Thyroid gland (tissue), 4 donors: ENCODE data around the gene EML4. TPM values are rescaled to one million over a fixed set of nuclear protein-coding genes. Genes with fewer than 3 reads are reported as not detected.
"Not testable (repeated sequence)": the region's sequence is repeated elsewhere in the genome, so short reads cannot be mapped to it uniquely, and the experiment has no call there.

Experiments
- DNase-seq, 2 donors: peaks; one replicate each; pipeline ENCODE4 v3.0.0-alpha.2; 2019
- H3K27ac ChIP-seq, 3 donors: fragments of 200-600 bp; sonication (generic); 1 replicate in 2 of 3; 2 replicates in 1 of 3; pipeline ENCODE4 v1.5.1; 2016 to 2019; ENCODE audit warnings: mild to moderate bottlenecking in 1 of 3, moderate library complexity in 1 of 3
- H3K27me3 ChIP-seq: fragments of 200-600 bp; sonication (generic); one replicate; pipeline ENCODE4 v1.5.1; 2019
- H3K36me3 ChIP-seq, 2 donors: fragments of 200-600 bp; sonication (generic); one replicate each; pipeline ENCODE4 v1.5.1; 2016 to 2019
- H3K4me1 ChIP-seq, 2 donors: fragments of 200-600 bp; sonication (generic); one replicate each; pipeline ENCODE4 v1.5.1; 2017 to 2019
- H3K4me3 ChIP-seq, 3 donors: fragments of 200-600 bp; sonication (generic); replicated peaks in 1 of 3; 1 replicate in 2 of 3; 2 replicates in 1 of 3; pipeline ENCODE4 v1.5.1; 2016; ENCODE audit warnings: mild to moderate bottlenecking in 1 of 3
- H3K9me3 ChIP-seq: fragments of 200-600 bp; sonication (generic); one replicate; pipeline ENCODE4 v1.5.1; 2017
- POLR2A ChIP-seq, 2 donors: fragments of 450-650 bp; IDR thresholded peaks; one replicate each; pipeline ENCODE4 v1.6.1; 2017; ENCODE audit warnings: antibody characterized with exemption in 2 of 2, mild to moderate bottlenecking in 2 of 2, moderate library complexity in 1 of 2
- WGBS, 2 donors: methylation state at CpG; one replicate each; pipeline ENCODE4 v1.1.5; 2017; 5-methylcytosine and 5-hydroxymethylcytosine counted together
- intact Hi-C: fragments of 100-400 bp; cut with DNase I; formaldehyde crosslinking; loops from one replicate; pipeline ENCODE4 v1.15.1; 2023
- total RNA-seq, 4 donors: library from RNA; depleted of rRNA; stranded (reverse); fragments of >200 nt; gene quantifications; one replicate each; pipeline ENCODE4 v1.2.3, GENCODE V29; 2016
- TF ChIP-seq, protein P1 (sequence below), 6 experiments: fragments of 200-600 bp in 3 of 6; fragments of 450-650 bp in 3 of 6; sonication (generic) in 3 of 6; IDR thresholded peaks; one replicate each; pipeline ENCODE4 v1.5.1; 2016 to 2019; ENCODE audit warnings: antibody characterized with exemption in 6 of 6, mild to moderate bottlenecking in 2 of 6, inconsistent platforms in 1 of 6, moderate library complexity in 1 of 6

The EML4 gene
- total RNA-seq, 4 donors from 2014 or later, result 52.5 to 67.2 (median 64.7) TPM

DNA sequence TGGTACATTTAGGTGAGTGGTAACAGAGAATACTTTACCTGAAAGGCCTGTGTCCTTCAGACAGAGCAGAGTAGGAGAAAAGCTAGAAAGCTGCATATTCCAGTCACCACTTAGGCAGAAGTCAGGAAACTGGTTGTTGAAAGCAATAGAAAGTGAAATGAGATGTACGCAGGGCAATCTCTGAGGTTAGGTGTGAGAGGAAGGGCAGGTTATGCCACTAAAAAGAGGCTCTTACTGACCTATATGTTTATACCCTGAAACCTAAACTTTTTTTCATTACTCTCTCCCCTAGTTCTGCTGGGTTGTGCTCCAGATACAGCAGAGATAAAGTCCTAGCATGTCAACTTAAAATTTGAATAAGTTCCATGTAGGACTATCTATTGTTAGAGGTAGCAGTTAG, 98.4 kb downstream of the EML4 start:
- Histone ChIP-seq H3K27me3 (no peaks in the 10 kb centered on the region), H3K9me3 (no peaks in the 10 kb centered on the region), H3K4me1 (peaks cover 0 to 5% of the 10 kb centered on the region in 2 donors), H3K4me3 (no peak overlapping the region), H3K27ac (no peak overlapping the region), H3K36me3 (no peaks in the 10 kb centered on the region)
- TF ChIP-seq, protein P1, sequence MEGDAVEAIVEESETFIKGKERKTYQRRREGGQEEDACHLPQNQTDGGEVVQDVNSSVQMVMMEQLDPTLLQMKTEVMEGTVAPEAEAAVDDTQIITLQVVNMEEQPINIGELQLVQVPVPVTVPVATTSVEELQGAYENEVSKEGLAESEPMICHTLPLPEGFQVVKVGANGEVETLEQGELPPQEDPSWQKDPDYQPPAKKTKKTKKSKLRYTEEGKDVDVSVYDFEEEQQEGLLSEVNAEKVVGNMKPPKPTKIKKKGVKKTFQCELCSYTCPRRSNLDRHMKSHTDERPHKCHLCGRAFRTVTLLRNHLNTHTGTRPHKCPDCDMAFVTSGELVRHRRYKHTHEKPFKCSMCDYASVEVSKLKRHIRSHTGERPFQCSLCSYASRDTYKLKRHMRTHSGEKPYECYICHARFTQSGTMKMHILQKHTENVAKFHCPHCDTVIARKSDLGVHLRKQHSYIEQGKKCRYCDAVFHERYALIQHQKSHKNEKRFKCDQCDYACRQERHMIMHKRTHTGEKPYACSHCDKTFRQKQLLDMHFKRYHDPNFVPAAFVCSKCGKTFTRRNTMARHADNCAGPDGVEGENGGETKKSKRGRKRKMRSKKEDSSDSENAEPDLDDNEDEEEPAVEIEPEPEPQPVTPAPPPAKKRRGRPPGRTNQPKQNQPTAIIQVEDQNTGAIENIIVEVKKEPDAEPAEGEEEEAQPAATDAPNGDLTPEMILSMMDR (IDR thresholded peaks at IDR 0.05), result no peak
- no peak for TF ChIP-seq POLR2A (IDR thresholded peaks at IDR 0.05)
- 33 to 94% methylated on average over 1 of the region's 1 CpG for WGBS, 2 donors
- intact Hi-C loops, result no loop called here
- no peak for DNase-seq

DNA sequence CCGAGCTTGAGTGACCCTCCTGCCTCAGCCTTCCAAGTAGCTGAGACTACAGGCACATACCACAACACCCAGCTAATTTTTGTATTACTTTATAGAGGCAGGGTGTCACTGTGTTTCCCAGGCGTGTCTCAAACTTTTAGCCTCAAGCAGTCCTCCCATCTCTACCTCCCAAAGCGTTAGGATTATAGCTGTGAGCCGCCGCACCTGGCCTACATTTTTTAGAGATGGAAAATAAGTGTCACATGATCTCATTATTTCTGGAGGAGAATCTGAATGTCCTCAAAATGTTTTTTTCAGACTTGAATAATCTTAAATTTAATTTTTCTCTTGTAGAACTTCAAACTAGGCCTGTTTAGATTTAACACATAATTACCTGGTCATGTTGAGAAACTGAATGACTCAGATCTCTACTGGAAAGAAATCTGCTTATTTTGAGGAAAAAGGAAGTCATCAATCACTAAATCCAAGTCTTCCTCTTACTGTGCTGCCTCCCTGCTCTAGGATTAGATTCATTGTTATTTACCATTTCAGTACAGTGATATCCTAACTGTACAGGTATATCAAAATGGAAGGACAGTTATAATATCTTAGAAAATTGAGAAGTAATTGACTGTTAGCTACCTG, 99.5 kb downstream of the EML4 start:
- no peaks in the 10 kb centered on the region for H3K36me3 ChIP-seq
- H3K4me3 ChIP-seq, result no peak overlapping the region
- peaks cover 0 to 5% of the 10 kb centered on the region in 2 donors for H3K4me1 ChIP-seq
- H3K27ac ChIP-seq, result no peak overlapping the region
- TF ChIP-seq POLR2A (IDR thresholded peaks at IDR 0.05), result no peak
- TF ChIP-seq, protein P1 (IDR thresholded peaks at IDR 0.05), result no peak
- intact Hi-C loops, result no loop called here
- WGBS, 2 donors, result 97 to 99% methylated on average over 5 of the region's 5 CpGs
- H3K27me3 ChIP-seq, result no peaks in the 10 kb centered on the region
- DNase-seq, result no peak
- H3K9me3 ChIP-seq, result no peaks in the 10 kb centered on the region

DNA sequence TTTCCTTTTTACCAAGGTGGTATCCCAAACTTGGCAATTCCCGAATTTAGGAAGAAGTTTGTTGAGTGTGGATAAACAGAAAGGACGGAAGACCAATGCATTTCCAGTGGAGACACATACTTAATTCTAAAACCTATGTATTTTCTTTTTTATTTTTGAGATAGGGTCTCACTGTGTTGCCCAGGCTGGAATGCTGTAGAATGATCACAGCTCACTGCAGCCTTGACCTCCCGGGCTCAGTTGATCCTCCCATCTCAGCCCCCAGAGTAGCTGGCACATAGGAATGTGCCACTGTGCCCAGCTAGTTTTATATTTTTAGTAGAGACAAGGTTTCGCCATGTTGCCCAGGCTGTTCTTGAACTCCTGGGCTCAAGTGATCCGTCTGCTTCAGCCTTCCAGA, 101.6 kb downstream of the EML4 start:
- intact Hi-C loops, result no loop called here
- no peak for DNase-seq
- no peak overlapping the region for H3K27ac ChIP-seq

DNA sequence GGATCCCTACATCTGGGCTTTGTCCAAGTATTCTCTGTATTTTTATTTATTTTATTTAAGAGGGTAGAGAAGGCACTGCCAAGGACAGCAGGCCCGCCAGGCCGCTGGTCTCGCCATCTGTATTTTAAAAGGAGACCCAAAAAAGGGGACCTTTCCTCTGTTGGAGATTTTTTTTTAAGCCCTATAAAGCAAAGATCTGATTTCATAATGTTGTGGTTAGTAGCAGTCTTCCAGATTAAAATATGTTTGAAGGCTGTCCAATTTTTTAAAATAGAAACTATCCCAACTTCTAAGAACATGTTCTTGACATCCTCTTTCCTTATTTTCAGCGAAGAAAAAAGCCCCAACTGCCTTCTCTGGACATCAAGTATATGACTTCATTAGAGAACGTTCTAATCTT, 102.1 kb downstream of the EML4 start:
- H3K4me3 ChIP-seq, intact Hi-C loops, DNase-seq, H3K36me3 ChIP-seq, H3K27me3 ChIP-seq, H3K9me3 ChIP-seq, H3K4me1 ChIP-seq, H3K27ac ChIP-seq: not testable (repeated sequence)
- 78 to 85% methylated on average over 5 of the region's 5 CpGs for whole genome bisulfite sequencing, 2 donors

More for the DNA sequence above, 101.6 kb downstream of the EML4 start:
- Histone ChIP-seq H3K9me3 (no peaks in the 10 kb centered on the region), H3K4me3 (no peak overlapping the region), H3K4me1 (peaks cover 0 to 5% of the 10 kb centered on the region in 2 donors), H3K27me3 (no peaks in the 10 kb centered on the region), H3K36me3 (no peaks in the 10 kb centered on the region)
- TF ChIP-seq POLR2A (IDR thresholded peaks at IDR 0.05), result no peak
- TF ChIP-seq, protein P1 (IDR thresholded peaks at IDR 0.05), result no peak
- 91 to 92% methylated on average over 5 of the region's 5 CpGs for WGBS, 2 donors

DNA sequence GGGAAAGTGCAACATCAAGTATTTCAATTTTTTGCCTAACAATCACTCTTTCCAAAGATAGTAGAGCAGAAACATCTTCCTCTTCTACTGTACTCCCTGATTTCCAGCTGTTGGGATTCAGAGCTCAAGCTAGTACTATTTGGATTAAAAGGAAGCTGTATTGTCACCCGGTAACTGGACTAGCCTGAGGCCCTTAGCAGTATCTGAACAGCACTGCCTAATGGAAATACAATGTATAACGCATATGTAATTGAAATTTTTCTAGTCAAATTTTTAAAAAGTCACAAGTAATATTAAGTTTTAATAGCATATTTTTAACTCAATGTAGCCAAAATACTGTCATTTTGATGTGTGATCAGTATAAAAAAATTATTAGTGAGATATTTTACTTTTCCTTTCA, 105.7 kb downstream of the EML4 start:
- 94 to 96% methylated on average over 2 of the region's 2 CpGs for WGBS, 2 donors
- no peak for DNase-seq
- Histone ChIP-seq H3K9me3 (no peaks in the 10 kb centered on the region), H3K4me3 (no peak overlapping the region), H3K4me1 (peaks cover 0 to 5% of the 10 kb centered on the region in 2 donors), H3K36me3 (no peaks in the 10 kb centered on the region), H3K27ac (no peak overlapping the region), H3K27me3 (no peaks in the 10 kb centered on the region)
- intact Hi-C loops, result no loop called here
- no peak for TF ChIP-seq POLR2A (IDR thresholded peaks at IDR 0.05)
- TF ChIP-seq, protein P1 (IDR thresholded peaks at IDR 0.05), result no peak
